Measurements from ENCODE around the gene RPP25L. TPM values are rescaled to one million over a fixed set of nuclear protein-coding genes. Genes with fewer than 3 reads are reported as not detected.

The RPP25L gene
- total RNA-seq, 1 experiment from 2014 or later, result 27.6 TPM

DNA sequence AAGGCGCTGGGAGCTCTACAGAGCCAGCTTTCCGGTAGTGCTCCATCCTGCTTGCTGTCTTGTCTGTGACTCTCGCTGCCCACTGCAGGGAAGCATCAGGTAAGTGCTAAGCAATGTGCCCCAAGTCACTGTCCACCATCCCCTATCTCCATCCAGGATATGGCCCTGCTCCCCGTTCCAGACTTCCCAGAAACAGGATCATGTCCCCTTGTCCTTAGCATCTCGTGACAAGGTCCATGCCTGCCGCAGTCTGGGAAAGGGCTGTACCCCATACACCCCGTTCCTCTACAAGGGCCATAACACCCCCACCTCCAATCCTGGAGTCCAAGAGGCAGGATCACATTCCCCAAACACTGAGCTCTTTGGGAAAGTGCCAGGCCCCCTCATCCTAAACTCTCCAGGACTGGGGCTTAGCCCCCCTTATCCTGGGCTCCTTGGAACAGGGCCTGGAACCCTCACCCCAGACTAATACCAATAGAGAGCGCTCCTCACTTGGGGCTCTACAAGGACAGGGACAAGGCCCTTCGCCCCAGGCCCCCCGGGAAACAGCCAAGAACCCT, 566 bp downstream of the RPP25L start:
- DNase-seq (ENCODE audit: low read depth), result no peak

DNA sequence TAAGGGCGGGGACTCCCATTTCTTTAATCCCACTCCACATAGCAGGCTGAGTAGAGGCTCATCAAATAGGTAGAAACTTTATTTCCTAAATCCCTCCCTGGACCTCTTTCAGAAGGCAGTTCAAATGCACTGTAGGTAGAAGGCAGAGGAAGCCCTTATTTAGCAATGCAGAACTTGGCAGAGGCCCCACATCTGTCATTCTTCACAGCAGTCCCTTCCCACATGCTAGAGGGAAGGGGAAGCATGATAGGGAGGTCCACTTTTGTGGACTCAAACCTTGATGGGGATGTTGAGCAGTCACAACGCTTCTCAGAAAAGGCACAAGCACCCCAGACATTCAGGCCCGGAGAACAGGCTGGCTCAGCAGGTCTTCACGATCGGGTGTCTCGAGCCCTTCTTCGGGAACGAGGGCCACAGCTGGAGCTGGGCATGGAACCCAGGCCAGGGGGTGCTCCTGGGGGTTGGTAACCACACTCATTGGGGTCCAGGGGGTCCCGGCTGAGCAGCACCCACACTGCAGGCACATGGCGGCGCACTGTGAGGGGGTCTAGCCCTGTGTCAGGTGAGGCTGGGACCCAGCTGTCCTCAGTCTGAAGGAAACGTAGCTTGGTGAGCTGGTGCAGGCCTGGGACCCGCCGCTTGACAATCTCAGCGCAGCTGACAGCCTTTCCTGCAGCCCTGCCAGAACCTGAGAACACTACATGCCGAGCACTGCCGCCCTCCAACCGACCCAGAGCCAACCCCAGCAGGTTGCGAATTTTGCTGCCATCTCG, 1.3 kb downstream of the RPP25L start:
- no peak for DNase-seq (ENCODE audit: low read depth)

DNA sequence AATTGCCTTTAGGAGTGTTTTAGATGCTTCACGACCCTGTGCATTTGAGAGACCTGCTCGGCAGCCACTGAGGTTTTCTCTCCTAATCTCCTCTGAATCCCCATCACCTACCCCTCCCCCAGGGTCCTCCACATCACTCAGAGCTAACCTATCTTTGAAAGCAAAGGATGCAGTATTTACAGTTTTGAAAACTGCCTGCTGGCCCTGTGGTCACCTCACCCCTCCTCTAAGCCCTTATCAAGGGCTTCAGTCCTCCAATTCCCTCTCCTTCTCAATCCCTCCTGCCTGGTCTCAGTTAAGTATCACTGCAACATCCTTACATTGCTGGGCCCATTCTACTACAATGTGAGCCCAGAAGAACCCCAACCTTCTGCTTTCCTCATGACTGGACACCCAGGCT, 4.6 kb downstream of the RPP25L start:
- DNase-seq (ENCODE audit: low read depth), result no peak

DNA sequence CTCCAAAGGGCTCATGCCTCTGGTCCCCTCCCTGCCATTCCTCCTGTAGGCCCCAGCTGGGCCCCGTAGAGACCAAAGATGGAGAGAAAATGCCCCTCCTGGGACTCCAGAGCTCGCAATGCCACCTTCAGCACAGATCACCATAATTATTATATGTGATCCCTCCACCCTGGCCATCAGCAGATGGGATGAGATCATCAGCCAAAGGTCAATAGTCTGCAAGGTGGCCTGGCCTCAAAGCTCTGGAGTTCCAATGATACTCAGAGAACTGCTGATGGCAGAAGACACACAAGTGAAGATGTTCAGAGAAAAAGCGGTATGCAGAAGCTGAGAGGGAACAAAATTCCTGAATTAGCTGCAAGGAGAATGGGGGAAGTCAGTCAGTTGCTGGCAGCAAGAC, 5.0 kb downstream of the RPP25L start:
- no peak for DNase-seq (ENCODE audit: low read depth)

DNA sequence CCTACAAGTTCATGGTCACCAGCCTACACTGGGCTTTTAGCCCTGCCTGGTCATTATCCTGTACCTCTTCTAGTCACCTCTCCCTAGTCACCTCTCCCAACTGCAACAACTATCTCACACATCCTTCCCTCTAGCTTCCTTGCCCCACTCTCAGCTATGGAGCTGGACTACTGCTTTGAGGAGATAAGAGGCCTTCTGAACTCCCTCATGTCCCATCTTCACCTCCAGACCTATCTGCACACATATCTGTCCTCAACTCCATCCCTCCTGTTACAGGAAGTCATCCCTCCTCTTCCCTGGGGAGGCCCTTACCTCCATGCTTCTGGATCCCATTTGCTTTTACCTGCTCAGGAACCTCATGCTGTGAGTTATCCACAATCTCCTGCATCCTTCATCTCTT, 5.7 kb downstream of the RPP25L start:
- DNase-seq (ENCODE audit: low read depth), result no peak

DNA sequence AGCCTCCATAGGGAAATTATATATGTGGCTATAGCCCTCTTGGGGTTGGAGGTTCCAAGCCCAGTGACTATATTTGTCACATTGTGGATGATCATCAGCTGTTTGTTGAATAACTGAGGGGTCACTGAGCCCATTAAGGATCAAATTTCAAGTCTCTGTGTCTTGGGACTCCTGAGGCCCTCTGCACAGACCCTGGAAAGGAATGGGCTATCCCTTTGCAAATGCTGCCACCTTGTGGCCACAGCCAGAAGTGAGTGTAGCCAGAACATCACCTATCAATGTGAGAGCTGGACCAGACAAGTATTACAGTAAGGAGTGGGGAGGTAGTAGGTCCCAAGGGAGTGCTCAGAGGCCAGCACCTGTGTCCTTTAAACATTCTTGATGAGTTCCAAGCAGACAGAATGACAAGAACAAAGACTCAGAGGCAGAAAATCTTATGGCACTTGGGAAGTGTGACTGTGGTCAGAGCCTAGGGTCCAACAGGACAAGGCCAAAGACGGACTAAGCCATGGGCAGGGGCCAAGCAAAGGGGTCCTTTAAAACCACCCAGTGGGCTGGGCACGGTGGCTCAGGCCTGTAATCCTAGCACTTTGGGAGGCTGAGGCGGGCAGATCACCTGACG, 8.2 kb downstream of the RPP25L start:
- DNase-seq (ENCODE audit: low read depth), result peak; percentile 60

DNA sequence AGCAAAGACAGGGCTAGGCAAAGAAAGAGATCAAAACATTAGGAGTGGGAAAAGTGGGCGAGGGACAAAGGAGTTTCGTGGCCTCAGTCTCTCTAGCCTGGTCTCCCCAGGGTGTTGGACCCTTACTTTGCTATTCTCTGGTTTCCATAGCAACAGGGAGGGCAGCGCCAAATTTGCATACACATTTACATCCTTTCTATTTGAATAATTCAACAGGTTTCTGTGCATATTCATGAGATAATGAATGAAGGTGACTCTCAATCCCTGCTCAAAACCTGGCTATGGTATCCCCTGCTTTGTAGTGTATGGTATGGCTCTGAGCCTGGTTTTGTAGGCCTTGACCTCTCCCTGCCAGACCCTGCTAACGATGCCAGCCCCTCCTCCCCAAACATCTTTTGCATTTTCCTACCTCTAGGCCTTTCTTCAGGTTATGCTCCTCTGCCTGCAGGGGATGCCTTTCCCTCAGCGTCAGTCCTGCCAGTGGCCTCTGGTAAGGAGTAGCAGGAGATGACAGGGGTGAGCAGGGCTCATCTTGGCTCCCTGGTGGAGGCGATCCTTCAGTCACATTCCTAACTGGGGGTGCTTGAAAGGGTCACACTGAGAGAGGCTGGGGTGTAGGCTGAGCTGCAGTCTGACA, 9.8 kb downstream of the RPP25L start:
- DNase-seq (ENCODE audit: low read depth), result no peak

DNA sequence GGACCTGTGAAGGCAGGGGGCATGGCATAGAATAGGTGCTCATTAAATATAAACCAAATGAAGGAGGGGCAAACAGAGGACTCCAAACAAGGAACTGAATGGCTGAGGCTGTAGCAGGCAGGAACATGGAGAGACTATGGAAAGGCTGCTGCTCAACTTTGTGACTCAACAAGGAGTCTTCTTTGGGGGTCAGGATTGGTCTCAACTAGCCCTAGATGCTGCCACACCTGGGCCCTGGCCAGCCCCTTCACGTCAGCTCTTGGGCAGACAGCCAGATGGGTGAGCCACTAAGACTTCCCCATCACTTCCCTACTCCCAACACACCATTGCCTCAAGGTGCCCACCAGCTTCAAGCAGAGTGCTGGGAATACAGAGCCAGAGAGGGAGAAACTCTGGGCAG, 11.0 kb downstream of the RPP25L start:
- no peak for DNase-seq (ENCODE audit: low read depth)

DNA sequence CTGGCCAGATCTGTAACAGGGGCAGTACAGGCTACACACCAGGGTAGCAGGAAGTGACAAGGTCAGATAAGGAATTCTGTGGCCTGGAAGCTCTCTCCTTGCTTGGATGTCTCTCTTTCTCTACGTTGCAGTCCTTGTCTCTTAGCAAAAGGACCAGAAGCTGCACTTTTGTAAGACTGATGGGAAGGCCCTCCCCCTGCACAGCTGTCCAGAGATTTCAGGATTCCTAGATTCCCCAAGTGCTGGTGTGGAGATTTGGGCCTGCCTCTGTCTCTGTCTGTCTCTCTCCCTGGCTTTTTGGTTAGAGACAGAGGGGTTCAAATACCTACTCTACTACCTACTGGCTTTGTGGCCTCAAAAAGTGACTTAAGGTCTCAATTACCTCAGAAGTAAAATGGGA, 12.4 kb downstream of the RPP25L start:
- no peak for DNase-seq (ENCODE audit: low read depth)

DNA sequence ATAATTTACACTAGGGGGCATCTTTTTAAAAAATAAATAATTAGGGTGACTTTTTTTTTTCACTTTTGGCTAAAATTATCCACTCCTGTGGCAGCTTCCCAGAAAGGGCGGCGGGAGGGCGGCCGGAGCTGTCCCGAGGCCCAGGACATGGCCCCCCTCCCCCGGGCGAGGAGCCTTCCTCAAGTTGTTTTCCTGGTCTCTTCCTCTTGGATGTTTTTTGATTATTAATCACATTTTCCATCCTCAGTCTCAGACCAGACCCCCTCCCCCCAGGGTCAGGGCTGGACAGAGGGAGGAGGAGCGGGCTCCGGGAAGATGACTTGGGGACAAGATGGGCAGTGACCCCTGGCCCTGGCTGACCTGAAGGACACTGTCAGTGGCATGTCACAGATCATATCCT, 17.7 kb downstream of the RPP25L start:
- DNase-seq (ENCODE audit: low read depth), result no peak

DNA sequence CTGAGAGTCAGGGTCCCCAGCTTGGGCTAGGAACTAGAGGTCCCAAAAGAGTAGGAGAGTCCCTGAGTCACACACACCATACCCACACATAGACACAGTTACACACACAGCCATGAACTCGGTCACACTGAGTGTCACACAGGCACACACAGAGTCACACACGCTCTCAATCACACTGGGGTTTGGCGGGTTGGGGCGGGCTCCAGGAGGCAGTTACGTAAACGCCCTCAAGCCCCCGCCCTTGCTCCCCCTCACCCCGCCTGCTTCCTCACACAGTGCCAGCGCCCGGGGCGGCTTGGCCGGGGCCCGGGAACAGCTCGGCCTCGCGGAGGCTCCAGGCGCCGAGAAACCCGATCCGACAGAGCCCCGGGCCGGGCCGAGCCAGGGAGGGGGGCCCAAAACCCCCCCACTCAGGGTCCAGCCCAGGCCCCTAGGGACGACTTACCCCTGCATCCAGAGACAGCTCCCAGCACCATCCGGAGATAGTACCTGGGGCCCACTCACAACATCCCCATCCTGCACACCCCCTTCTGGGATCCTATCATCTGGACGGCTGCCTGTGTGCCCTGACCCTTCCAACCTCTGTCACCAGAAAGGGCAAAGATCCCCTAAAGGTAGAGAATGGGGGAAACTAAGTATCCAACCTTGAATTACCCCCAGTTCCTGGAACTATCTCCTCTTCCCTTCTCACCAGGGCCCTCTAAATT, 18.8 kb downstream of the RPP25L start:
- peak; percentile 8 for DNase-seq (ENCODE audit: low read depth)

DNA sequence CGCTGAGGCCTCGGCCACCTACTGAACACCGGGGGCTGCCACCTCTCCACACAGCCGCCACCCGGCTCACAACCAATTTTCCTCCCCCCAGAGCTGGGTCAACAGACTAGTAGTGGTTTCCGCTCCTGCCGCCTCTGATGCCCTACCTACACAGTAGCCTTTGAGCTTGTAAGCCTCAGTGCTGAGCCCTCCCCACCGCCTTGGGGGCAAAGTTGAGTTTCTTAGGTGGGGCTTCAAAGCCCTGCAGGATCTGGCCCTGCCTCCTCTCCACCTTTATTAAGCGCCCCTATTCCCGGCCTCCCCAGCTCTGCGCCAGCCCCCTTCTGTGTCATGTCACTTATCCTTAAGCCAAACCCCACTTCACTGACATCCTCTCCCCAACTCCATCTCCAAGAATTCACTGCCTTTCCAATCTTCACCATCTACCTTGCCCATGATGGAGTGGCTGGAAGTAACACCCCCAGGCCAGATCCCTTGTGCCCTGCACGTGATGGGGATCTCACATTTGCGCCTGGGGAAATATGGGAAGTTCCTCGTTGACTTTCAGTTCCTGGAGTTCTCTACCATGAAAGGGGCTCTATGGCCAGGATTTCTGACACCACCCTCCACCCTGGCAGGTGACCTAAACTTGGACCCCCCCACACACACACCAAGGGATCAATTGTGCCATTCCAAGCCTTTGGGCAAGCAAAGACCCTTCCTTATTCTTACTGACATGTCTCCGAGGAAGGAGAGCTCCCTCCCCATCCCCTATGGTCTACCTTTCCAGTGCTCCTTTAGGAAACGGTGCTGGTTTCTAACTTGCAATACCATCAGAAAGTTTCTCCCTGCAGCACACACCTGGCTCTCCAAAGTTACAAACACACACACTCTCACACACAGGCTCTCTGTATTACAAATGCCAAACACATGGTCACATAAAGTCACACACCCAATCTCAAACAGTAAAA, 19.7 kb downstream of the RPP25L start:
- DNase-seq (ENCODE audit: low read depth), result no peak

DNA sequence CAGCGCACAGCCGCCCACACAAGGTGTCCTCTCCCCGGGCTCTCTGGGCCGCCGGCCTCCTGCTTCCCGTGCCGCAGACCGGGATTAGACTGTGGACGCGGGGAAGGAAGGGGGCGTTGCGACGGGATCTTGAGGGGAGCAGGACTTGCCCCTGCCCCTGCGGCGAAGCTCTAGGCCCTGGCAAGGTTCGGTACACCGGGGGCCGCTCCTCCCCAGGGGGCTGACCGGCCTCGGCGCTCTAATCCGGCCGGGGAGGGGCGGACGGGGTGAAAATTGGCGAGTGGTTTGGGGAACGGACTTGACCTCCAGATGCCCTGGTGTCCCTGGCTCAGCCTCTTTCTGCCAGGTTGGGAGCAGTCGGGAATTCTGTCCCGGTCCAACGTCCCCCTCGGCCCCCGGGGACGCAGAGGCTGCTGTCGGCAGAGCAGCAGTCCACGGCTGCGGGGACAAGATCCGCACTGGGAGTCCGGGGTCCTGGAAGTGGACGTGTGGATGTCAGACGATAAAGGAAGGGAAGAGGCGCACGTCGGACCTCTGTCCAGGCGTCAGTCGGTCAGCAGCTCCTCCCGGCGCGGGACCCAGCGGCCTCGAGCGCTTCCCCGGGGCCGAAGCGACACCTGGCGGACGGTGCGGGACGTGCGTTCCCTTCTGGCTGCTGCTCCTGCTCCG, 20.5 kb downstream of the RPP25L start:
- DNase-seq (ENCODE audit: low read depth), result peak; percentile 56

DNA sequence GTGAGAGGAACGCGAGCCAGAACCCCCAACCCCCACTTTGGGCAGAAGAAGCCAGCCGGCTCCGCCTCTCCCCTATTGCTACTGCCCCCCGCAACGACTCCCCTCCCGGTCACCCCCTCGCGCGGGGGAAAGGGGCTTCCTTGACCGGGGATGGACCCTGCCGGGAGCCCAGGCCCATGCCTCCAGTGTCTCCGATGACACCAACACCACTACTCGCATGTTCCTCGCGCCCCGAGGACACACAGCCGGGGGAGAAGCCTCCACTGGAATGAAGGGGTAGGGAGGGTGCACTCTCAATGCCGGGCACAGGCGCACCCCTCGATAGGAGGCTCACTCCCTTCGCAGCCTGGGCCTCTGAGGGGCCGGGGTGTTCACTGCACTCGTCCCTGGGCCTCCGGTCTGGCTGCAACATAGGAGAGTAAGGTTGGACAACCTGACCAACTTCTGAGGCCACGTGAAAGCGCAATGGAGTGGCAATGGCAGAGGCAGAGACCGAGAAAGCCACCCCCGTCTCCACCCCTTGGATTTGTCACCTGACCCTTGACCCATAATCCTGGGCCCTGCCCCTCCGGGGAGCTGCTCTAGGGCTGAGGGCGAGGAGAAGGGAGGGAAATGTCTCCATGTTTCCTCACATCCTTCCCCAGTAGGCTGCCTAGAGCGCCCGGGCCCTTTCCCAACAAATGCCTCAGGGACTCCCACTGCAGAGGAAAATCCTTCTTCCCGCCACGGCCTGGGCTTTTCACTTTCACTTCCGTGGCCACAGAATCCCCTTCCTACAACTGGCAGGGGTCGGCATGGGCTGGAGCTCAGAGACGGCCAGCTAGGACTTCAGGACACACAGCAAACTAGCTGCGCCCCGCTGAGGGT, 21.3 kb downstream of the RPP25L start:
- DNase-seq (ENCODE audit: low read depth), result no peak

DNA sequence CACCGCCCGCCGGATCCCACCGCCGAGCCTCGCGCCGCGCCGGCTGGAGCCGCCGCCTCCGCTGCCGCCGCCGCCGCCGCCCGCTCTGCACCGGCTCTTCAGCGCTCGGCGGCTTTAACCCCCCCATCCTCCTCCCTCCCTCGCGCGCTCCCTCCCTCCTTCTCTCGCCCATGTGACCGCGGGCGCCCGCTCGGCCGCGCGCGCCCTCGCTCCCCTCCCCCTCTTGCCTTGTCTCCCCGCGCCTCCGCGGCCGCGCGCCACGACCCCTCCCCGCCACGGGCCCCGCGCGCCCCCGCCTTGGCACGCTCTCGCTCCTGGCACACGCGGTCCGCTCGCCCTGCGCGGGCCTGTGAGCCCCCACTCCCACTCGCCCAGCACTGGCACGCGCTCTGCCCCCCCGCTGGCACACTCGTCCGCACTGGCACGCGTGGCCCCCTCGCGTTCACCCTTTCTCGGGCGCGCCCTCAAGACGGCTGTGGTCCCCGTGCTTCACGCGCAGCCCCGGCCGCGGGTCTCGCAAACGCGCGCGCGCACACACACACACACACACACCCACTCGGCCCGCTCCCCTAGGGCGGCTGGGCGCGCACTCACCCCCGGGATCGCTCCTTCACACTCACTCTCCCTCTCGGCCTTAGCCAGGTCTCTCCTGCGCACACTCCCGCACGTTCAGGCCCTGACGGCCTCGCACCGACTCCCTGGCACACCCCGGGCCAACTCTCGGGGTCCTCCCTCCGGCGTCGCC, 22.1 kb downstream of the RPP25L start, which contains the start of gene CNTFR:
TSS of gene CNTFR (minus strand) at position 89 of the 745 bp plus-strand sequence. CDS start 20,743 bp downstream, outside the sequence.
- no peak for DNase-seq (ENCODE audit: low read depth)

DNA sequence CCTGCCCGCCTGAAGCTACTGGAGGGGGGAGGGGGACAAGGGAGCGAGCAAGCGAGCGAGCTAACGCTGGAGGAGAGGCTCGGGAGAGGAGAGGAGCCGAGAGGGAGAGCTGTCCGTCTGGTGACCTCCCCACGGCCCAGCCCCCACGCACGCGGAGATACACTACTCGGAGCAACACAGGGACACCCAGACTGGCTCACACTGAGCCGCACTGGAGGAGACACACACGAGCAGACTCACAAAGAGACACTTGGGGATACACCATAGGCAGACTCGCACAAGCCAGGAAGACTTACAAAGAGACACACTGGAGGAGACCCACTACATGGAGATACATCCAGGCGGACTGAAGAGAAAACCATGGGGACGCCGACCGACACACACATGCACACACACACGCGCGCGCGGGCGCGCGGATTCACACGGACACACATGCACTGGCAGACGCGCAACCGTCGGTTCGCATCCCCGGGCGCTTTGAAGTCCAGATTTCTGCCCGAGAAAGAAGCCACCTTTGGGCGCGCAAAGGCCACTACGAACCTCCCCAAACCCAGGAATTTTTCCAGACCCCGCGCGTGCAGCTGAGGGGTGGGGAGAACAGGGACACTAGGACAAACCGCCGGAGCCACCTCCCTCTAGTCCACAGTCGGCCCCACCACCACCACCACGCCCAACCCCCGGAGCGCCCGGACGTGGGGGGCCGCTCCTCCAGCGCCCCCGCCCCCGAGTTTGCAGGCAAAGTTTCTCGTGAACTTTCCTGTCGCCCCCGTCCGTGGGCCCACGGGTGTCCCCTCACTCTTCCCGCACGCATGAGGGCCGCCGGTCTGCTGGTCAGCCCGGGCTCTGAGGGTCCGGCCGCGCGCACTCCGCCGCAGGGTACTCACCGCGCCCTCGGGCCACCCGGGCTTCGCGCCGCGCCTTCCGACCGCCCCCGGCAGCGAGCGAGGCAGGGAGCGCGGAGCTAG, 22.9 kb downstream of the RPP25L start:
- DNase-seq (ENCODE audit: low read depth), result no peak

DNA sequence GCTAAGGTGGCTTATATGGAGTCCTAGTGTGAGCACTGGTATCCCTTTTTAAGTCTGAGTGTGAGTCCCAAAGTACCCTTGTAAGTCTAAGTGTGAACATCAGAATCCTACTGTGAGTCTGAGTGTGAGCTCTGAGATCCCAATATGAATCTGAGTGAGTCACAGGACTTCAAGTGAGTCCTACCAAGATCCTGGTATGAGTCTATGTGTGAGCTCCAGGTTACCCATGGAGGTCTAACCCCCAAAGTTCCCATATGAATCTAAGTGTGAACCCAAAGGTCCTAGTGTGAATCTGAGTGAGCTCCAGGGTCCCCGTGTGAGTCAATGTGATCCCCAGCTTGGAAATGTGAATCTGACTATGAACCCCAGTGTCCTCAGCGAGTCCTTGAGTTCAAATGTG, 24.6 kb downstream of the RPP25L start:
- DNase-seq (ENCODE audit: low read depth), result no peak

All from RPMI7951 (cell line).